ENCODE results near the gene CTDNEP1.

The CTDNEP1 gene

DNA sequence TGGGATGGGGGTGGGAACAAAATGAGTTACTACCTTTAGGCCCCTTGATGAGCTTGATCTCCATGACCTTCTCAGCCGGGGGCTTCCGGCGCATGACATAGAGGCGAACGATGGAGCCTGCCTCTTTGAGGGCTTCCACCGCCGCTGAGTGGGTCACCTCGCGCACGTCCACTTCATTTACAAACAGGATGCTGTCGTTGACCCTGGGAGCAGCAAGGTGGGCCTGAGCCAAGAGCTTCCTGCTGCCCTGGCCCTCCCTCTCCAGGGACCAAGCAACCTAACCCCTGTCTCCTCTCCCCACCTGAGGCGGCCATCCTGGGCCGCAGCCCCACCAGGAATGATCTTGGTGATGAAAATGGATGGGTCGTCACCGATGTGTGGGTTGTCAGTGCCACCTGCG is 48.1 kb downstream of the CTDNEP1 start:
- no peak overlapping the region for H3K4me3 ChIP-seq (ENCODE audit: low read depth, low read length)
- TF ChIP-seq, protein P1, sequence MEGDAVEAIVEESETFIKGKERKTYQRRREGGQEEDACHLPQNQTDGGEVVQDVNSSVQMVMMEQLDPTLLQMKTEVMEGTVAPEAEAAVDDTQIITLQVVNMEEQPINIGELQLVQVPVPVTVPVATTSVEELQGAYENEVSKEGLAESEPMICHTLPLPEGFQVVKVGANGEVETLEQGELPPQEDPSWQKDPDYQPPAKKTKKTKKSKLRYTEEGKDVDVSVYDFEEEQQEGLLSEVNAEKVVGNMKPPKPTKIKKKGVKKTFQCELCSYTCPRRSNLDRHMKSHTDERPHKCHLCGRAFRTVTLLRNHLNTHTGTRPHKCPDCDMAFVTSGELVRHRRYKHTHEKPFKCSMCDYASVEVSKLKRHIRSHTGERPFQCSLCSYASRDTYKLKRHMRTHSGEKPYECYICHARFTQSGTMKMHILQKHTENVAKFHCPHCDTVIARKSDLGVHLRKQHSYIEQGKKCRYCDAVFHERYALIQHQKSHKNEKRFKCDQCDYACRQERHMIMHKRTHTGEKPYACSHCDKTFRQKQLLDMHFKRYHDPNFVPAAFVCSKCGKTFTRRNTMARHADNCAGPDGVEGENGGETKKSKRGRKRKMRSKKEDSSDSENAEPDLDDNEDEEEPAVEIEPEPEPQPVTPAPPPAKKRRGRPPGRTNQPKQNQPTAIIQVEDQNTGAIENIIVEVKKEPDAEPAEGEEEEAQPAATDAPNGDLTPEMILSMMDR (IDR thresholded peaks at IDR 0.05; ENCODE audit: borderline replicate concordance, insufficient read depth, low read depth, low read length), result no peak

DNA sequence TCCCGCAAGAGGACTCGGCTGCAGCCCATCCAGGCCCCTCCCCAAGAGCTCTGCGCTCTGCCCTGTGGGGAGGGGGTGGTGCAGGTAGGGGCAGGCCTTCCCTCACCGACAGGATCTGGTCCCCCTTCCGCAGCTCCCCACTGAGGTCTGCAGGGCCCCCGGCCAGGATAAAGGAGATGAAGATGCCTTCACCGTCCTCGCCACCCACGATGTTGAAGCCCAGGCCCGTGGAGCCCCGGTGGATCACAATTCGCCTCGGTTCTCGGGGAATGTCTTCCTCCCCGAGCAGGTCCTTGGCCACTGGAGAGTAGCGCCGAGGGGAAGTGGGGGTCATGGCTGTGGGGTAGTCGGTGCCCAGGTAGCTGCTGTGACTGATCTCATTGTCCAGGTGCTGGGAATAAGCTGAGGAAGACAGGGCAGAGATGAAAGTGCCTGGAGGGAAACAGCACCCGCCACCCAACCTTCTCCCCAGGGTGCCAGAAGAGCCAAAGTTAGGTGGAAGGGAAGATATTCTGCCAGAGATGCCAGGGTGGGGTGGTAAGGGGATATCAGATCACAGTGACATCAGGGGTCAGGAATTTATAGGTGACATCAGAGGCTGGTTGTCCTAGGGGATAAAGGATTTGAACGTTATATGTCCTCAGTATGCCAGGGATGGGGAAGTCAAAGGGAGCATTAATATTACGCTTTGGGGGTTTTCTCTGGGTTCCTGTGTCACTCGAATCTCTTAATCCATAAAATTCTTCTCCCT is 54.7 kb downstream of the CTDNEP1 start:
- TF ChIP-seq, protein P1 (IDR thresholded peaks at IDR 0.05; ENCODE audit: borderline replicate concordance, insufficient read depth, low read depth, low read length), result no peak
- no peak overlapping the region for H3K4me3 ChIP-seq (ENCODE audit: low read depth, low read length)

DNA sequence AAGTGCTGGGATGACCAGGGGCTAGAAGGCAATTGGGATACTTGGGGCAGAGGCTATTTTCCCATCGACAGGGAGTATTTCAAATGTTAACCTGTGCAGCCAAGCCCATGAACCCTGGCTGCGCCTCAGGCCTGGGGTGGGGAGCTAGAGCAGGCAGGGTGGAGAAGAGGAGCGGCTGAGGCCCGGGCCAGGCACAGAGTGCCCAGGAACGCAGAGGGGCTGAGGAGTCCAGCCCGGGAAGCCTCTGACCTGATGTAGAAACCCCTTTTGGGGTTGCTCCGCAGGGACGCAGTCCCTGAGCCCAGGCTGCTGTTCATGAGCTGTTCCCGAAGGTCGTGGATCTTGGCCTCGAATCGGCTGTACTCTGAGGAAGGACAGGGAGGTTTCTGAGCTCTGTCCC is 55.6 kb downstream of the CTDNEP1 start:
- TF ChIP-seq, protein P1 (IDR thresholded peaks at IDR 0.05; ENCODE audit: borderline replicate concordance, insufficient read depth, low read depth, low read length), result no peak
- H3K4me3 ChIP-seq (ENCODE audit: low read depth, low read length), result no peak overlapping the region
